CD4-positive, alpha-beta T cell treated with Interleukin-15 for 1 hour (primary cell): ENCODE data around the gene CCSER2.

Experiments used
- DNase-seq: peaks from one replicate; pipeline ENCODE4 v3.0.0-alpha.2; 2020

Gene CCSER2

DNA sequence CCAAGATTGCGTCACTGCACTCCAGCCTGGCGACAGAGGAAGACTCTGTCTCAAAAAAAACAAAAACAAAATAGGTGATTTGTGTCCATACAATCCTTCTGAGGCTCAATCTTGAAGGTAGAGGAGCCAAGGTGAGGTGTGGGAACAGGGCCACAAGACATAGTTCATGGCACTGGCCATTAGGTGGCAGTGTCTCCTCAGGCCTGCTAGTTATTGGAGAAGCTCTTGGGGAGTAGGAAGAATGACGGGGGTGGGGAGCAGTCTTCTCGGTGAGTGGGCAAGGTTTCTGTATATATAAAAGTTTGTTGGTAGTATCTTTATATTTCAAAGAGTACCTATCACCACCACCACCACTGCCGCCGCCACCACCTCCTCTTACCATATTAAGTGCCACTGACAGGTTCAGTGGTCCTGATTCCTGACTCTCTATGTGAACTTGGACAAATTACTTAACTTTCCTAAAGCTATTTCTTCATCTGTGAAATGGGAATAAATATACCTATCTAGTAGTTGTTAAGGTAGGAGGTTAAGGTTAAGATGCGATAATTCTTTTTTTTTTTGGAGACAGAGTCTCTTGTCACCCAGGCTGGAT lies 24.0 kb downstream of the CCSER2 start:
- DNase-seq: peak; percentile 59

DNA sequence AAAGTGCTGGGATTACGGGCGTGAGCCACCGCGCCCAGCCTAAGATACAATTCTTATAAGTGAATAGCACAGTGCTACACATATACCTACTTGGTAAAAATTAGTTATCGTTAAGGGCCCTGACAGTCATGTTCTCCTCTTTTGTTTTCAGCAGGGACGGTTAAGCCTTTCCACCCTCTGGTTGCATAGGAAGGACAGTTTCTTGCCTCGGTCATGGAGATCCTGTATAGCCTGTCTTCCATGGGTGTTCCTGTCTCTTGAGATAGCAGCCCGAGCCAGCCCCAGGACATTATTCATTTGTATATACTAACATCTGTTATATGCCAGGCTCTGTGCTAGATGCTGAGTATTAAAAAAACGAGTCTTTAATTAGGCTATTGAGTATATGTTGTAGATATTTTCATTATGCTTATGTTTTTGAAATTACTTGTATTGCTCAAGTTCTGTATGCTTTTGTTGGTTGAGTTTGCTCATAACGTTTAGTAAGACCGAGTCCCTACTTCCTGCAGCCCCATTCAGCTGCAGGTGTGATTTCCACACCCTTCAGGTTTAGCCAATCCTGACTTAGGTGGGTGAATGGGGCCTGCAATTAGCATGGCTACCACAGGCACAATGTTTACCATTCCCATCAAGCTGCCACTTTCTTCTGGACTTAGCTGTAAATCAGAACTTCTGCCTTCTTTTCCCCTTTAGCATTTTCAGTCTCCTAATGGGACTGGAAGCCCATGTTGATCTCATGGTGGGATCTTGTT lies 24.8 kb downstream of the CCSER2 start:
- no peak for DNase-seq

DNA sequence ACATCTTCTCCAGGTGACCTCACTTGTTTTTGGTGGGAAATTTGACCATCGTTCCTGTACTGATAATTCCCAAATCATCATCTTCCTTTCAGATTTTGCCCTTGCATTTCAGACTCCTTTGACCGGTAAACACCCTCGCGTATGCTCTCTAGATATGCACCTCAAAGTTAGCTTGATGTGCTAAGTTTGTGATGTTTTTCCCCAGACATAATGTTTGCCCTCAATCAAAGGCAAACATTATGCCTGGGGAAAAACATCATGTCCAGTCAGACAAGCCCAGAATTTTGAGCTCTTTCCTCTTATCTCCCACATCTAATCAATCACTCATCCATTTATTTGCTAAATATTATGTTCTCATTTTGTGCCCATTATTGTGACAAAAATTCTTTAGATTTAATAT lies 26.2 kb downstream of the CCSER2 start:
- DNase-seq: no peak

GRCh38 chr10:84355106-84355505 lies 26.7 kb downstream of the CCSER2 start:
- DNase-seq: no peak

DNA sequence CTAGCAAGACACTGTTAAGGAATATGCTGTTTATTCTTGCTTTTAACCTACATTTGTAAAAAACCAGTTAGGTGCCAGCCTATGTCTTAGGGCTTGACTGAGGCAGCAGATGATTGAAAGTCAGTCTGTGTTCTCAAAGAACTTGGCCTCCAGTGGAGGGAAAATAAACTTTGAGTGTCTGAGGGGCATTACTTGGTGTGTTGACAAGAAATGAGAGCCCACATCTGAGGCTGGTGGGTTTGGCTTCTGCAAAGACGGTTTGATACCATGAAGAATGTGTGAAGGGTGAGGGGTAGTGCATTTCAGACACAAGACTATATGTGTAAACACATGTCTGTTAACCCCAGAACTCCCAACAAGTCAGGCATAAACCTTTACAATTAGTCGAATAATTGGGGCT lies 28.5 kb downstream of the CCSER2 start:
- DNase-seq: peak; percentile 17

GRCh38 chr10:84358743-84359142 lies 30.4 kb downstream of the CCSER2 start:
- no peak for DNase-seq

DNA sequence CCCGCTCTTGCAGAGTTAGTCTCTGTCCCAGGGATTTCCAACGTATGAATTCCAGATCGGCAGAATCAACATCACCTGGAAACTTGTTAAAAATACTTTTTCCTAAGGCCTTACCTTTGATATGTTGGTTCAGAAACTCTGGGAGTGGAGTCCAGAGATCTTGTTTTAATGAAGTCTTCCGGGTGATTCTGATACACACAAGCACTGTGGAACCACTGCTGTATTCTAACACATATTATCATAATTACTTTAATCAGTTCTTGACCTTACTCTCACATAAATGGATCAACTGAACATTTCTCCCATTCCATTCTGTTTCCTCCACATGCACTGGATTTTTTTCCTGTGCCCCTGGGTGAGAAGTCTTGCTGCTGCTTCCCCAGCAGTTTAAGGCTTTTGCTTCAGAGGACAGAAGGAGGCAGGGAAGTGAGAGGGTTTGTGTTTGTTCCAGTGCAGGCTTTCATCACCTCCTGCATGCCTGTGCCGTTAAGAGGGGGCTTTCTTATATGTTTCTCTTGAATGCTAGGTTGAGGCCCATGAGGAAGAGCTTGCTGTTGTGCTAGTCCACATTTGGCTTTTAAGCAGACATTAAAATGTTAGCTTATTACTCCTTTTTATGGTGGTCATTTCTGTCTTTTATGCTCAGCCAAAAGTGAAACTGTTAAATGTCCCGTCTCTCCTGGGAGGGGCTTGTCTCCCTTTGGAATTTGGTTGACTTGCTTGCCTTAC lies 32.4 kb downstream of the CCSER2 start:
- DNase-seq: no peak

DNA sequence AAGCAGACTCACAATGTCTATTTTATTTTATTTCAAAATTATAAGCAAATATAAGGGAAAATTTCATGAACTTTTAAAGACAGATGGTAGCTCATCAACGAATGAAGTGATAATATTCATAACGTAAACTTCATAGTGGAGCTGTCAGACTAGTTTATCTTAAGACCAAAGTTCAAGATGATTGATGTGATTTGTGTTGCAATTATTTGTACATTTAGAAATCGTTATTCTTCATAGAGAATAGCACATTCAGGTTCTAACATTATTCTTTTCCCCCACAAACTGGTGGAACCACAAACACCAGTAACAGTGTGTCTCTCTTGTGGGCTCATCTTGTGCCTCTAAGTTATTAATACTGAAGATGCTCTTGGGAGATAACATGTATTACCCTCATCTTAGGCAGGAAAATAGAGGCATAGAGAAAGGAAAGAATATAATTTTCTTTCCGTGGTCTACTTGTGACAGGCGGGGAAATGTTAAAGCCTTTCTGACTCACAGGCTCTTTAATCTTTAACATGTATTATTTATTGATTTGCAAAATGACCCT lies 37.0 kb downstream of the CCSER2 start:
- DNase-seq: no peak

DNA sequence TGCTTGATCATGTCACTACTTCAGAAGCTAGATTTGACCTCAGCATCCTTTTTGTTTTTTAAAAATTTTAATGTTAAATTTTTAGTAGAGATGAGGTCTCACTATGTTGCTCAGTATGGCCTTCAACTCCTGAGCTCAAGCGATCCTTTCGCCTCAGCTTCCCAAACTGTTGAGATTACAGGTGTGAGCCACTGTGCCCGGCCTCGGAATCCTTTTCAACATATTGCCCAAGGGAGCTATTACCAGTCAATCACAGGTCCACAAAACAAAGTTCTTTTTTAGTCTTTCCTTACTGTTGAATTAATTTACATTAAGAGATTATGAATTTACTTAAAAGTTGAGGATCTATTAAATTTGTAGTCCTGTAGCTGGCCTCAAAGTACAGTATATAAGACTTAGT lies 37.7 kb downstream of the CCSER2 start:
- DNase-seq: no peak

DNA sequence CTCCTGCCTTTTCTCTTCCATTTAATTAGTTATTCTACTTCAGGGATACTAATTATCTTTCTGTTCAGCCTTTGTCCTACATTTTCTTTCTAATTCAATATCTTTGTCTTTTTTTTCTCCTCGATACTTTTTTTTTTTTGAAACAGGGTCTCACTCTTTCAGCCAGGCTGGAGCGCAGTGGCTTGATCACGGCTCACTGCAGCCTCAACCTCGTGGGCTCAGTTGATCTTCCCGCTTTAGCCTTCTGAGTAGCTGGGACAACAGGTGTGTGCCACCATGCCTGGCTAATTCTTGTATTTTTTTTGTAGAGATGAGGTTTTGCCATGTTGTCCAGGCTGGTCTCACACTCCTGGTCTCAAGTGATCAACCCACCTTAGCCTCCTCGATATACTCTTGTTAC lies 38.9 kb downstream of the CCSER2 start:
- no peak for DNase-seq

DNA sequence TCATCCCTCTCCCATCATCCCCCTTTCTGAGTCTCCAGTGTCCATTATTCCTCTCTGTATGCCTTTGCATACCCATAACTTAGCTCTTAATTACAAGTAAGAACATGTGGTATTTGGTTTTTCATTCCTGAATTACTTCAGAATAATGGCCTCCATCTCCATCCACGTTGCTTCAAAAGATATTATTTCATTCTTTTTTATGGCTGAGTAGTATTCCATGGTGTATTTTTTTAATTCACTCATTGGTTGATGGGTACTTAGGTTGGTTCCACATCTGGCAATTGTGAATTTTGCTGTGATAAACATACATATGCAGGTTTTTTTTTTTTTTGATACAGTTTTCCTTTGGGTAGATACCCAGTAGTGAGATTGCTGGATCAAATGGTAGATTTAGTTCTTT lies 40.4 kb downstream of the CCSER2 start:
- DNase-seq: no peak

GRCh38 chr10:84370283-84370682 lies 41.9 kb downstream of the CCSER2 start:
- no peak for DNase-seq

DNA sequence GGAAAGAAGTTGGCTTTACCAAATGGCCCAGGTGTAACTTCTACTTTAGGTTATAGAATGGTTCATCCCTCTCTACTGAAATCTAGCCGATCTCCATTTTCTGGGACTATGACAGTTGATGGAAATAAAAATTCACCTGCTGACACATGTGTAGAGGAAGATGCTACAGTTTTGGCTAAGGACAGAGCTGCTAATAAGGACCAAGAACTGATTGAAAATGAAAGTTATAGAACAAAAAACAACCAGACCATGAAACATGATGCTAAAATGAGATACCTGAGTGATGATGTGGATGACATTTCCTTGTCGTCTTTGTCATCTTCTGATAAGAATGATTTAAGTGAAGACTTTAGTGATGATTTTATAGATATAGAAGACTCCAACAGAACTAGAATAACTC lies 43.6 kb downstream of the CCSER2 start:
- no peak for DNase-seq

DNA sequence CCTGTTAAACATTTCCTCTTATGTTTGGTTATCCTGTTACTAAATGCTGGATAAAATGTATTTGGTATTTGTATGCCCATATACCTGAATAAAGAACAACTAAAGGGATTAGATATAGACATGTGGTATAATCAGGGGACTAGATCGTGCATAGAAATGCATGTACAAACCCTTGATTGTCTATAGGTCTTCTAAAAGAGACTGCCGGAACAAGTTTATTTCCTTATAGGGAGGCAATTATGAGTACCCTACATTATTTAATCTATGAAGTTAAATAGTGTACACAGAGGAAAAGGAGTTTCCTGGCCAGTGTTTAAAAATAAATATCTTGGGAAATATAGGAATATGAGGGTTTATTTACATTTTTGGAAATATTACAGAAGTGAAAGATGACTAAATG lies 44.6 kb downstream of the CCSER2 start:
- no peak for DNase-seq

- no peak for DNase-seq
Measured at GRCh38 chr10:84374455-84374854, 46.1 kb downstream of the CCSER2 start.

DNA sequence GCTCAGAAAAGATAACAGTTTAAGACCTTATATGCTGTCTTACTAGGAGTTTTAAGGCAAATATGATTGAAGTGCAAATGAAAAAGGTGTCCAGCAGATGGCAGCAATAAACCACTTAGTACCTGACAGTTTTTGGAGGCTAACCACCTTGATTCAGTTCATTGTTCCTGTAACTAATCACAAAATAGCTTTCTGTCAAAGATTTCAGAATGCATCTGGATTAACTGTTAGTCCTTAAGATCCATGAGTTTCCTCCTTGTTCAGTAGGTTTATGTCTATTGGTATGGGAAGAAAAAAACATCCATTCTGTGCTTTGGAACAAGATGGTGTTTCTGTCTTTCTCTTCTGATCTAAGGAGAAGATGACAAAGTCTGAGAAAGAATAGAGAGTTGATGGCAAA lies 46.6 kb downstream of the CCSER2 start:
- no peak for DNase-seq

DNA sequence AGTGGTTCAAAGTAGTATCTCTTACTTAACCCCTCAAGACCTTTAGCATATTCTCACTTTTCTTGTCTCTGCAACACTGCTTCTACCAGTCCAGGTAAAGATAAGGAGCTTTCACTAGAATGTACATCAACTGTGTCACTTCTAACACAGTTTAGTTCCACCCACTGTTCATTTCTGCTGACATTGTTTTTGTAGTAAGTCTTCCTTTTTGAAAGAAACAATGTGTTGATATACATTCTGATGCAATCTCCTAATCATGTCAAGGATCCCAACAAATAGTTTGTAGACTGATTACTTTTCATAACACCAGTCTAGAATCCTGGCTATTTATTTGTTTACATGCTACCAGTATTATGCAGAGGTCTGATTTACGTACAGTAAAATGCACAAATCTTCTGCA lies 47.5 kb downstream of the CCSER2 start:
- DNase-seq: no peak

DNA sequence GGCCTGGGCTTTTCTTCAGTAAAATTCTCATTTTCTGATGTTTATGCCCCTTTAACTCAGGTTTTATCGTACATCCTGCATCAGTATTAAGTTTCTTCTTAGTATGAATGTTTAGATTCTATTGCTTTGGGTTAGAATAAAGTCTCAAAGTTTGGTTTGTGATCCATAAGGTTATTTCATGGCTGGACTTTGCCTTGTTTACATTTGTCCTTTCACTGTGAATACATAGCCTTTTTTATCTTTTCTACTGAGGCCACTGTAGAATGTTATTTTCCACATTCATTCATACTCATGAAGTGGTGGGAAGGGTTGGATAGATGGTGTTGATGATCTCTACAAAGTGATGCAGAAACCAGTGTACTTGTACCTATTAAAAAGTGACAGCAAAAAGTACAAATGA lies 59.8 kb downstream of the CCSER2 start:
- DNase-seq: no peak

DNA sequence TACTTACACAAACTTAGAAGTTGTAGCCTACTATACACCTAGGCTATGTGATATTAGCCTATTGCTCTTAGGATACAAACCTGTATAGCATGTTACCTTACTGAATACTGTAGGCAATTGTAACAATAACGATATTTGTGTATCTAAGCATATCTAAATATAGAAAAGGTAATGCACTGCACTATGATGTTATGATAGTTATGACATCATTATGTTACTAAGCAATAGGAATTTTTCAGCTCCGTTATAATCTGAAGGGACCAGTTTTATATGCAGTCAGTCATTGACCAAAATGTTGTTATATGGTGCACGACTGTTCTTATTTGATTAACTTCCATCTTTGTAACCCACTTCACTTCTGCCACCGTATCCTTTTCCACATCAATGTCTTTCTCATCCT lies 62.0 kb downstream of the CCSER2 start:
- DNase-seq: no peak

- no peak for DNase-seq
Measured at GRCh38 chr10:84391326-84391725, 62.9 kb downstream of the CCSER2 start.

GRCh38 chr10:84392181-84392580 lies 63.8 kb downstream of the CCSER2 start:
- no peak for DNase-seq

- no peak for DNase-seq
Measured at GRCh38 chr10:84395581-84395980, 67.2 kb downstream of the CCSER2 start.

- no peak for DNase-seq
Measured at GRCh38 chr10:84397735-84398144, 69.4 kb downstream of the CCSER2 start.

DNA sequence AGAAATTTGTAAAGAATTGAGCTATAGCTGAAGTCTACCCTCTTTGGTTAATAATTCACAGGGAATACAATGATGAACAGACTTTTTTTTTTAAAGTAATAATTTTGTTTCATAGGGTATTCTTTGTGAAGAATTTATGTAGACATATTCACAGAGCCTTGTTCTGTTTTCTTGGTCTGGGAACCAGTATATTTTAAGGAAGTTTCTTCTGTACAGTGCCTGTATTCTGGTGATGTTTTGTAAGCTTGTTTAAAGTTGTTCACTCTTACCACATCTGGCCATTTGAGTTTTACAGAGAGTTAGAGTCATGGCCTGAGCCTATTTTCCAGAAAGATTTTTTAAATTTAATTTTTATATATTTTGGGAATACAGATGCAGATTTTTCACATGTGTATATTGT lies 70.3 kb downstream of the CCSER2 start:
- DNase-seq: no peak
